Fibroblast of gingiva (primary cell): Measurements from ENCODE around the gene FCER2.

Source experiments
- DNase-seq: peaks from one replicate; pipeline ENCODE4 v3.0.0-alpha.2; 2011; ENCODE audit warnings: low read depth

FCER2 gene

DNA sequence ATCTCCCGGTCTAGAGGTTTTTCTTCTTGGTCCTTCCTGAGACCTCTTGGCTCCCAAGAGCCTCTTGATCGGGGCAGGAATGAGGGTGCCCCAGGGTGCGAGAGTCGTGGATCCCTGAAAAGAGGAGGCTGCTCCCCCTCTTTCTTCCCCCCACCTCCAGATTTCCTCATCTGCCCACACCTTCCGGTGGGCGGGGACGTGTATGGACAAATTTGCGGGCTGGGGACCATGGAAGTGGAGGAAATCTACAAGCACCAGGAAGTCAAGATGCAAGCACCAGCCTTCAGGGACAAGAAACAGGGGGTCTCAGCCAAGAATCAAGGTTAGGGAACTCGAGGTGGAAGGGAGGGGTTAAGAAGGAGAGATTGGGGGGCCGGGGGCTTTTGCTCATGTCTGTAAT, 25.1 kb downstream of the FCER2 start, which contains the start of gene MCEMP1:
Gene MCEMP1 (plus strand): TSS at position 237 of the 400 bp plus-strand sequence. CDS start 31 bp downstream, at position 268.
- DNase-seq = no peak

DNA sequence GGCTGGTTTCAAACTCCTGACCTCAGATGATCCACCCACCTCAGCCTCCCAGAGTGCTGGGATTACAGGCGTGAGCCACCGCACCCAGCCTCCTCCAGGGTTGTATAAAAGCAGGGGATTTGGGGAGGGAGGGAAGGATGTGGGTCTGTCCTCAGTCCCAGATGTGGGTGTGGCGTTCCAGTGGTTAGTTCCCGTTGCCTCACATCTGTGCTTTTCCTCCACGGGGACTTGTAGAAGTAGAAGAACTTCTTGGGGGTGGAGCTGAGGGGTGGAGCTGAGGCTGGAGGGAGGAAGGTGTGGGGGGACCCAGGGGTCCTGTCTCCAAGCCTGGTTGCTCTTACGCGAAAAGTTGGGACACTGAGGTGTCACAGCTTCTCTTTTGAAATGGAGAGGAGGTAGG, 25.6 kb downstream of the FCER2 start:
- DNase-seq = no peak

DNA sequence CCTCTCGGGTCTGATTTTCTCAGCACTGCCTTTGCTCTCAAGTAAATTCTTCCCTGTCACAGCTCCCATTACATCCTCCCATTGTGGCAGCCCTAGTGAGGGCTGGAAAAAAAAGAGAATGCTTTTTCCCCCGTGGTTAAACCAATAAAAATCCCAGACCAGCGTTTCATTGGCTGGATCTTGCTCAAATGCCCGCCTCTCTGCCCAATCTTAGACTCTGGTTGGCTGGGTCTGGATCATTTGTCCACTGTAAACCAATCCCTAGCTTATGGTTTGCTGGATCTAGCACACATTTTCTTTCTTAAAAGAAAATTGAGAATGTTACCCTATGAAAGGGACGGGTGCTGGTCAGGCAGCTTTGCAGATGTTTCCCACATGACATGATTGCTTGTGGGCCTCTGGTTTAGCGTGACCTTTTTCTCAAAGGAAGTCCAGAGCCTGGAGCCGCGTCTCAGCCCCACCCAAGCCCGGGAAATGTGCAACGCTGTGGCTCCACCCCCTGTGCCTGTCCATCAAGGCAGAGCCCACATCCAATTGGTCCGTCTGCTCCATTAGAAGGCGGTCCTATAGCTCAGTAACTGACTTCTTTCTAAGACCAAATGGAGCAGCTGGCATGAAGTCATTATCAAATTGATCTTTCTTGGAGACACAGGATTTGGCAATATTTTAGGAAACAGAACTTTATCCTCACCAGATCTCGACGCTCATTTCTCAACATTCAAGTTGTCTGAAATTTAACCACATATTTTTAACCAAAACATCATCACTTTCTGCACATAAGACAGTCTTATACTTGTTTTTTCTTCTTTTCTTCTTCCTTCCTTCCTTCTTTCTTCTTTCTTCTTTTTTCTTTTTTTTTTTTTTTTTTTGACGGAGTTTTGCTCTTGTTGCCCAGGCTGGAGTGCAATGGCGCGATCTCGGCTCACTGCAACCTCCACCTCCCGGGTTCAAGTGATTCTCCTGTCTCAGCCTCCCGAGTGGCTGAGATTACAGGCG, 27.6 kb downstream of the FCER2 start:
- DNase-seq = peak; percentile 88

DNA sequence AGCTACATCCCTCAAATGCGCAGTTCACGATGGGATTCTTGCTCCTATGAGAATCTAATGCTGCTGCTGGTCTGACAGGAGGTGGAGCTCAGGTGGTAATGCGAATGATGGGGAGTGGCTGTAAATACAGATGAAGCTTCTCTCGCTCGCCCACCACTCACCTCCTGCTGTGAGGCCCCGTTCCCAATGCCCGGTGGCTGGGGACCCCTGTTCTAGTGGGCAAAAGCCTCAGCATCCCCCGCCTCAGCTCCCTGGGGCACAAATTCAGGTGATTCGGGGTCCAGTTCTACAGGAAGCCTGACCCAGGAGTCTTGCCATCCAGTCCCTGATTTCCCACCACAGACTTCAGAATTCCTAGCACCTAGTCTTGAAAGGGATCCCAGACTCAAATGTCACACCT, 29.4 kb downstream of the FCER2 start:
- DNase-seq = no peak

DNA sequence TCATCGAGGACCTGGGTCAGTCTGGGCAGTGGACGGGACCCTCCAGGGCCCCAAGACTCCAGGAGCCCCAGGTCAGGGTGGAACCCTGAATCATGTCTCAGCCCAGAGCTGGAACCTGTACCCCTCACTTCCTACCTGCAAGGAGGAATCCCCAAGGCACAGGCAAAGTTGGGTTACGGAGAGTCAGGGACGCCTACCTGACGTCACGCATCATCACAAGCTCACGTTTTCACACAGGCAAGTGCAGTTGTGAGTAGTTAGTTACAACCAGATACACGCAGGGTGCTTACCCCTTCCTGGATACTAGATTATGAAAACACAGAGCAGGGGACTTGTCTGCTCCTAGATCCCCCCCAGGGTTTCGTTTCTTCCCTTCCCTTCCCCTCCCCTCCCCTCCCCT, 31.1 kb downstream of the FCER2 start:
- DNase-seq = no peak

DNA sequence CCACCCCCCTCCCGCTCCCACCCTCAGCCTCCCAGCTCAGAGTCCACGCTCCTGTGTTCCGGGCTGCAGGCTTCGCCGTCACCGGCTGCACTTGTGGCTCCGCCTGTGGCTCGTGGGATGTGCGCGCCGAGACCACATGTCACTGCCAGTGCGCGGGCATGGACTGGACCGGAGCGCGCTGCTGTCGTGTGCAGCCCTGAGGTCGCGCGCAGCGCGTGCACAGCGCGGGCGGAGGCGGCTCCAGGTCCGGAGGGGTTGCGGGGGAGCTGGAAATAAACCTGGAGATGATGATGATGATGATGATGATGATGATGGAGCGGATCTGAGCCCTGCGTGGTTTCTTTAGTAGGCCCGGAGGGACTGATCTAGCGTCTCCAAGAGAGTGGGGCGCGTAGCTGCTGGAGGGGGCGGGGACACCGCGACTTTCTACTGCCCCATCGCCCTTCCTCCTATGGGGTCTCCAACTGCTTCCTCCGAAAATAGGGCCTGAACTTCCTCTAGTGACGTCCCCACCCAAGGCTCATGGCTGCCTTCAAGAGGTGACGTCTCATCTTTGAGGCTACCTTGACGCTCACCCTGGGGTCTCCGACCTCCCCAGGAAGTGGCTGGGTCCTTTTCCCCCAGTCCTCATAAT, 31.7 kb downstream of the FCER2 start:
- no peak for DNase-seq

DNA sequence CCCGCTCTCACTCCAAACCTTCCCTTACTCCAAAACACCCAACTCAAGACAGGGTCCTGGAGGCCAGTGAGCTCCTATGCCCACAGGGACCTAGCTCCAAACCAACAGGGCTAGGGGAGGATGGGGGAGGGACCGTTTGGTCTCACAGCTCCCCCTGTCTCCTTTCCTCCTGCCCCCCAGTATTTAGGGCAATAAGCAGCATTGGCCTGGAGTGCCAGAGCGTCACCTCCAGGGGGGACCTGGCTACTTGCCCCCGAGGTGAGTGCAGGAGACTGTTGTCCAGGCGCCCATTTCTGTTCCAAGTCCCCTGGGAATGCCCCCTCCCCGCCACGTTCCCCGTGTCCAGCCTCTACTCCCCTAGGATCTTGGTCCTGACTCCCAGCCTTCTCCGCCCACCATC, 32.3 kb downstream of the FCER2 start:
- no peak for DNase-seq

DNA sequence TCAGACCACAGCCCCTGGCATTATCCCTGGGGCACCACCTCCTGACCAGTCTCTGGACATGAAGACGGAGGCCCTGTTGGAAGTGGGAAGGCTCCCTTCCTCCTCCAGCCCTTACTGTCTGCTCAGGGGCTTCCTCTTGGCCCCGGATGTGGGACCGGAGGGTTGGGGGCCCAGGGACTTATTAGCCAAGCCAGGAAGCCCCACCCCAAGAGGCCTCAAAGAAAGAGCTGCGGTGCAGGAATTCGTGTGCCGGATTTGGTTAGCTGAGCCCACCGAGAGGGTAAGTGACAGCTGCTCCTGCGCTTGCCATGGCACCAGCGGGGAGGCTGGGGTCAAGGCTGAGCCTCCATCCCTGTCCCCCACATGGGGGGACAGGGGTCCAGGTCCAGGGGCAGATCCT, 33.1 kb downstream of the FCER2 start, which contains the start of gene RETN:
Gene RETN (plus strand): TSS at position 208 of the 400 bp plus-strand sequence. CDS start 278 bp downstream, outside the sequence.
- DNase-seq = no peak

DNA sequence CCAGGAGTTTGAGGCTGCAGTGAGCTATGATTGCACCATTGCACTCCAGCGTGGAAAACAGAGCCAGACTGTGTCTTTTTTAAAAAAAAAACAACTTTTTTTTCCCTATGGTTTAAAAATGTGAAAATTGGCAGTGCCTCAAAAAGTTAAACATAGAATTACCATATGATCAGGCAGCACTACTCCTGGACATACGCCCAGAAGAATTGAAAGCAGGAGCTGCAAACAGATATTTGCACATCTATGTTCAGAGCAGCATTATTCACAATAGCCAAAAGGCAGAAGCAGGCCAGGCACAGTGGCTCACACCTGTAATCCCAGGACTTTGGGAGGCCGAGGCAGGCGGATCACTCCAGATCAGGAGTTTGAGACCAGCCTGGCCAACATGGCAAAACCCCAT, 36.9 kb downstream of the FCER2 start:
- DNase-seq = peak; percentile 87

DNA sequence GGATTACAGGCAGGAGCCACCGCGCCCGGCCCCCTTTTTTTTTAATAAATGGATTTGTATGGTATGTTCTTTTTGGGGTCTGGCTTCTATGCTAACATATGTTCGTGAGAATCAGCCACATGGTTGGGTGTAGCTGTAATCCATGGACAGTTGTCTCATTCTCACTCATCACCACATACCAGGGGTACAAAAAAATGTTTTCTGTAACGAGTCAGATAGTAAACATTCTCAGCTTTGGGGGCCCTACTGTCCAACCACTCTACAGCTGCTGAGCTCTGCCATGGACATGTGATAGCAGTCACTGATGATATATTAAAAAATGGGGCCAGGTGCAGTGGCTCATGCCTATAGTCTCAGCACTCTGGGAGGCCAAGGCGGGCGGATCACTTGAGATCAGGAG, 38.2 kb downstream of the FCER2 start:
- no peak for DNase-seq

DNA sequence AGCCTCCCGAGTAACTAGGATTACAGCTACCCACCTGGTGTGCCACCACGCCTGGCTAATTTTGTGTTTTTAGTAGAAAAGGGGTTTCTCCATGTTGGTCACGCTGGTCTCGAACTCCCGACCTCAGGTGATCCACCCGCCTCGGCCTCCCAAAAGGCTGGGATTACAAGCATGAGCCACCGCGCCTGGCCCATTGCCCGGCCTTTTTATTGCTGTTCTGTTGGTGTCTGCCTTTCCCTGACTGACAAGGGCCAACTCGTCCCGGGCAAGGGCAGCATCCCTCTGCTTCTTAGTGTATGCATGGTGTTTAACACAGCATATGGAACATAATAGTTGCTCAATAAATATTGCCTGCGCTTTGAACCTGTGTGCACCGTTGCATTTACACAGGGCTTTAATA, 39.3 kb downstream of the FCER2 start:
- no peak for DNase-seq

DNA sequence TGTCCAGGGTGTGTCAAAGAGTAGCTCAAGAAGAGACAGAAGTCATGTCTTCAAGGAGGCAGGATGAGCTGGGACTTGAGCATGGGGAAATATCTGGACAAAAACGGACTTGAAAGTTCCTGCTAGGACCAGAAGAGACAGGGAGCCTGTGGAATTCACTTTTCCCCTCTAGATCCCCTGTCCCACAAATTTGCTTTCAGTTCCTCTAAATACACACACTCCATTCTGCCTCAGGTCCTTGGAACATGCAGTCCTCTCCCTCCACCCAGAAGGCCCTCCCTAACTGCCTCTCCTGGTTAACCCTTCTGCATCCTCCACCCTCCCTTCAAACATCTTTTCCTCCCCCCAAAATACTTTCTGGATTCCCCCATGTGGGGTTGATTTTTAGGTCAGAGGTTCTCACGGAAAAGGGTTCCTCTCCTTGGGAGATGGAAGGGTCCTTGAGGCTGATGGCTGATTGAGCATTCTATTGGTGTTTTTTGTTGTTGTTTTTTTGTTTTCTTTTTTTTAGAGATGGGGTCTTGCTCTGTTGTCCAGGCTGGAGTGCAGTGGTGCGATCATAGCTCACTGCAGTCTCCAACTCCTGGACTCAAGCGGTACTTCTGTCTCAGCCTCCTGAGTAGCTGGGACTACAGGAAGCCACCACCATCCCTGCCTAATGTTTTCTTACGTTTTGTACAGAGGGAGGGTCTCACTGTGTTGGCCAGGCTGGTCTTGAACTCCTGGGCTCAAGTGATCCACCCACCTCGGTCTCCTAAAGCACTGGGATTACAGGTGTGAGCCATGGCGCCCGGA, 40.0 kb downstream of the FCER2 start:
- DNase-seq = no peak

DNA sequence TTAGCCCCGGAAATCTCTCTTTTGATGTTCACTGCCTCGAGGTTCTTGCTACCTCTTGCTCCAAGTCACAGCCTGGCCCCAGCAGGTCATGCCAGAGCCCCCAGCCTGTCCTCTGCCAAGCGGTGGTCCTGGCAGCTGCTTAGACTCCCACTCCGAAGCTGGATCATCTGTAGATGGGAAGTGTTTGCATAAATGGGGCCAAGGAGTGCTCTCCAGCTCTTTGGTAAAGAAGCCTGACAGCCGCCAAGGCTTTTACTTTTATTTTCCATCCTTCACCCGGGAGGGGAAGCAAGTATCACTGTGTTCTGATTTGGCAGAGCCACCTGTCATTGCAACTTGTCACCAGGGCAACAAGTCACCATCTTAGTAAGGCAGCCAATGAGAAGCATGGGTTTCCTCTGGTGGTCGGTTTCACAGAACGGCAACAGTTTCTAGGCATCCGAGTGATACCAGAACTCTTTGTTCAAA, 43.7 kb downstream of the FCER2 start:
- DNase-seq = no peak

DNA sequence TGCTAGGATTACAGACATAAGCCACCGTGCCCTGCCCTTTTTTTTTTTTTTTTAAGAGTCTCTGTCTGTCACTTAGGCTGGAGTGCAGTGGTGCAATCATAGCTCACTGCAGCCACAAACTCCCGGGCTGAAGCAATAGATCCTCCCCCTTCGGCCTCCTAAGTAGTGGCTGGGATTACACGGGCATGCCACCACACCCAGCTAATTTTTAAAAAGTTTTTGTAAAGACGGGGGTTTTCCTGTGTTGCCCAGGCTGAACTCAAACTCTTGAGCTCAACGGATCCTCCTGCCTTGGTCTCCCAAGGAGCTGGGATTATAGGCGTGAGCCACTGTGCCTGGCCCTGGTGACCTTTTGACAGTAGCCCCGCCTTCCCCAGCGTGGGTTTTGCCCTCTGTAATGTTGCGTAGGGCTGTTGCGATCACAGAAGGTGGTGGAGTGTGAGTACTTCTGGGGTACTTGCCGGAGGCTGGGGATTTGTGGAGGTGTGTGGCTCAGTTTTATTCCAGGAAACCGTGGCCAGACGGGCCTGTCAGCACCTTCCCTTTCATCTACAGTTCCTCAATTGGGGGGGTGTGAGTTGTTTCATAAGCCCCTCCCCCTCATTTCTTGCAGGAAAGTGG, 44.7 kb downstream of the FCER2 start:
- DNase-seq = peak; percentile 39

DNA sequence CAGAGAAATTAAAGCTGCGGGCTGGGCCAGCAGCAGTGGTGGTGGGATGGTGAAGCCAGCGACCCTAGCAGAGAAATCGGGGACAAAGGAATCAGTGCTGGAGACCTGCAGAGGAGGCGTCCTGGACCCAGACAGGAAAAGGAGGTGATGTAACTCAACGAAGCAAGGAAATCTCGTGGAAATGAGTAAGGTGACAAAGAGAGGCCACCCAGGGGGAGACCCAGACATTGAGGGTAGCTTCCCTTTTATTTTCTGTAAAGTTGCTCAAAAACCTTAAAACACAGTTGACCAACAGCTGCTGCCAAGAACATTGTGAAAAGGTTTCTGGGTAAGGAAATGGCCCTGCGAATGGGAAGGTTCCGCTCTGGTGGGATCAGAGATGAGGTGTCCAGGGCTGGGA, 46.4 kb downstream of the FCER2 start:
- no peak for DNase-seq

DNA sequence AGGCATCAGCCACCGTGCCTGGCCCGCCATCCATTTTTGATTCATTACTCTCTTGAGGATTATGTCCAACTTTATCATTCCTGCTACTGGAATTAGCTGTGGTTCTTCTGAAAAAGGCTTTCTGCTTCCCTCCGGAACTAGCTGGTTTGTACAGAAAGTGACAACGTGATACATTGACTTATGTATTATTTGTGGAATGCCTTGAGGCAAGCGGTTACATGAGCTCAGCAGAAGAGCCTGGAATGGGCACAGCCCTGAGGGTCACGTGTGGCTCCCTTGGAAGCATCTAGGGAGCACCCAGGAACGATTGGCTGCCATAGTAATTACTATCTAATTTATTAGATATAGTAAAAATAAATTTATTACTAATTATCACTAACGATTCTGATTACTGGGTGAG, 47.5 kb downstream of the FCER2 start:
- DNase-seq = no peak

DNA sequence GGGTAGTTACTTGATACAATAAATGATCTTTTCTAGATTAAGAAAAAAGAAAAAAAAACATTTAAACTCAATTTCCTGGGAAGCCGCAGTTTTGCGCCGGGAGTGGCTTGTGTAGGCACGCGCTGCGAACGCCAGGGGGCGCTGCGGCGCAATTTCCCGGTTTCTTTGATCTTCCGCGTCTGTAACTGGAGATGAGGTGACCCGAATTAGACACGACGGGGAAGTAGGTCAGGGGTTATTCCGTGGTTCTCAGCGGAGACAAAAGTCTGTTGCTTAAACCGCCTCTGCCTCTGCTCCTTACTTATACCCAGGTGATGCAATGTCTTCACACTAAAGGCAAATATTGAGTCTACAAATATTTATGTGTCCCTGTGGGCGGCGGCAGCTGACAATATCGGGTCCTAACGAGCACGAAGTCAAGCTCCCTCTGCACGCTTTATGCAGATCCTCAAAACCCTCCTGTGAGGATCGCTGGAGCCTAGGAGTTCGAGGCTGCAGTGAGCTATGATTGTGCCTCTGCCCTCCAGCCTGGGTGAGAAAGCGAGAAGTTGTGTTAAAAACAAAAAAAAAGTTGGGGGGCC, 49.8 kb downstream of the FCER2 start:
- DNase-seq = peak; percentile 83

DNA sequence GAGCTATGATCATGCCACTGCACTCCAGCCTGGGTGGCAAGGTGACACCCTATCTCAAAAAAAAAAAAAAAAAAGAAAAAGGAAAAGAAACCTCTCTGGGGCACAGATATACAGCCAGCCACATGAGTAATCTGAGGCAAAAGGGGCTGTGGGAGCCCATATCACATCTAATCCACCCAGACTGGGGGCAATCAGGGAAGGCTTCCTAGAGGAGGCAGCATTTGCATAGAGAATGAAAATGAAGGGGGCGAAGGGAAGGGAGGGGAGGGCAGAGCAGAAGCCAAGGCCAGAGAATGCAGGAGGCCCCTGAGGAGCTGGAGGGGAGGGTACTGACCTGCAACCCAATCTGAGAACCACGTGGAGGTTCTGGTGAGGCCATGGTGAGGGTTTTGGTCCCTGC, 51.8 kb downstream of the FCER2 start:
- DNase-seq = no peak

DNA sequence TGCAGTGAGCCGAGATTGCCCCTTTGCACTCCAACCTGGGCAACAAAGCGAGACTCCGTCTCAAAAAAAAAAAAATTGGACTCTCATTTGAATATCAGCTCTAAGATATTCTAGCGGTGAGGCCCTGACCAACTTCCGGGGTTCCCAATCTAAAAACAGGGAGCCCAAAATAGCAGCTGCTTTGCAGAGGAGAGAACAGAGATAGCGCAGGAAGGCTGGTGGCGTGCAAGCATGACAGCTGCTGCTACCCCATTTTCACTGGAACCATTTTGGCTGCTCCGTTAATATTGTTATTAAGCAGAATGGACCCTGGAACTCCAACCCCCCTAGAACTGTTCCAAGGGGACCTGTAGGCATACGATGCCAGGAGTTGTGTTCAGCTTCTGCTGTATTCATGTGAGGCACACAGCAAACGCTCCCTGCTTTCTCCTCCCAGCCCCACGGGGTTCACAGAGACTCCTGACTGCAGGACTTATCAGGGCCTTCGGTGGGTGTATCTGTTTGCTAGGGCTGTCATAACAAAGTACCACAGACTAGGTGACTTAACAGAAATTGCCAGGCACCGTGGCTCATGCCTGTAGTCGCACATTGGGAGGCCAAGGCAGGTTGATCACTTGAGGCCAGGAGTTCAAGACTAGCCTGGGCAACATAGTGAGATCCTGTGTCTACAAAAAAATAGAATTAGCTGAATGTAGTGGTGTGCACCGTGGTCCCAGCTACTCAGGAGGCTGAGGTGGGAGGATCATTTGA, 53.5 kb downstream of the FCER2 start:
- DNase-seq = no peak

DNA sequence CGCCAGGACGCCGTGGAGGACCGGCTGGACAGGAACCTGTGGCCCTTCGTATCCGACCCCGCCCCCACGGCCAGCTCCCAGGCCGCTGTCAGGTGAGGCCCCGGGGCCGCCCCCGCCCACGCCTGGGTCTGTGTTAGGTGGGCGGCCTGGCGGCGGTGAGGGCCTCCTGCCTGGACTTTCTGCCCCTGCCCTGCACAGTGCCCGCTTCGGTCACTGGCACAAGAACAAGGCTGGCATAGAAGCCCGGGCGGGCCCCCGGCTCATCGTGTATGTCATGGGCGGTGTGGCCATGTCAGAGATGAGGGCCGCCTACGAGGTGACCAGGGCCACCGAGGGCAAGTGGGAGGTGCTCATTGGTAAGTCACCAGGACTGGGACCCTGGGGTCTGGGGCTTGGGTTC, 54.8 kb downstream of the FCER2 start:
- no peak for DNase-seq

DNA sequence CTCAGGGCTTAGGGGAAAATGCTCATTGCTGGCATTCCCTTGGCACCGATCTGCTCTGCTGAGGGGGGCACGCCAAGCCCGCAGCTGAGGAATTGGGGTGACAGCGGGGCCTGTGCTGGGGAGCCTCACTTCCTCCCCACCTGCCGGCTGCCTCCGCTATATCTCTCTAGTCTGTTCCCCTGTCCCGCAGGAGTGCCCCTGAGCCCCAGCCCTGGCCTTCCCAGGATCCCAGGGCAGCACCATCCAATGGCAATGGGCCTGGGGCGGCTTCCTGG, 55.6 kb downstream of the FCER2 start:
- no peak for DNase-seq
